ENCODE measurements around the gene PIGX. TPM values are rescaled to one million over a fixed set of nuclear protein-coding genes. Genes with fewer than 3 reads are reported as not detected.

PIGX gene
- 17.1 and 17.4 TPM in 2 replicates for total RNA-seq

GRCh38 chr3:196711838-196712513 is at the start of gene PIGX, which contains the start of gene CEP19:
Gene PIGX, plus strand, starts transcription at chr3:196712377.
Gene CEP19, minus strand, starts transcription at chr3:196712250. Its CDS starts 3,593 bp downstream, at chr3:196708657.
- peak; percentile 26 for DNase-seq (ENCODE audit: low read depth, low spot score)

DNA sequence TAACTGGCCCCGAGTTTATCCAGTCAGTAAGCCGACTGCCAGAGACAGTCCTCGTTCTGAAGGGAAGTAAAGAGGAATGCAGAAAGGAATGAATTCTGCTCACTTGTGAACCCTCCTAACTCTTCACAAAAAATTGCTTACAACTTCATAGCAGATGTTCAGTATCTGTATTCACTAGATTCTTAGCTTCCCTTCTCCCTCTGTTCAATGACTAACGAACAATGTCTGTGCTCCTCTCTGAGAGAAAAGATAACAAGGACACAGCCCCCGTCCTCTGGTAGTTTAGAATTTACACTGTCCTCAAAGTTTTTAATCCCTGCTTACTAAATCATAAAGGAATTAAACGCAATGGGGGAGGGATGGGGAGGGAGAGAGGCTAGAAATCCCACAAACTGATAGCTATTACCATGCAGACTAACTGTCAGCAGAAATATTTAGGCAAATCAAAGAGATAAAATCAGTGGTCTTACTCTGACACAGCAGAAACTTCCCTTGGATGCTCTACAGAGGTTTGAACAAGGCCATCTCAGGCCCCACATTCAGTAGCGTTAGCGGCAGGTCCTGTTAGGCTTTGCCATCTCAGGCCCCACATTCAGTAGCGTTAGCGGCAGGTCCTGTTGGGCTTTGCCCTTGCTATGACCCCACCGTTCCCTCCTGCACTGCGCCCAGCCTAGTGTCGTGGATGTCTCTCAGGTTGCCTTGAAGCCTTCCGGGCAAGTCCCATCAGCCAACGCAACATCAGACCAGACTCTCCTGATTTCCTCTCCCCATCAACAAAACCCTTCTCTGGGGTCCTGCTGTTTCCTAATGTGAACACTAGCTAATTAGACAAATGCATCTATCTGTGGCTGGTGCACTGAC is 49.2 kb upstream of the PIGX start:
- DNase-seq (ENCODE audit: low read depth, low spot score): no peak

- no peak for DNase-seq (ENCODE audit: low read depth, low spot score)
Observed at GRCh38 chr3:196666001-196666867, 45.9 kb upstream of the PIGX start.

DNA sequence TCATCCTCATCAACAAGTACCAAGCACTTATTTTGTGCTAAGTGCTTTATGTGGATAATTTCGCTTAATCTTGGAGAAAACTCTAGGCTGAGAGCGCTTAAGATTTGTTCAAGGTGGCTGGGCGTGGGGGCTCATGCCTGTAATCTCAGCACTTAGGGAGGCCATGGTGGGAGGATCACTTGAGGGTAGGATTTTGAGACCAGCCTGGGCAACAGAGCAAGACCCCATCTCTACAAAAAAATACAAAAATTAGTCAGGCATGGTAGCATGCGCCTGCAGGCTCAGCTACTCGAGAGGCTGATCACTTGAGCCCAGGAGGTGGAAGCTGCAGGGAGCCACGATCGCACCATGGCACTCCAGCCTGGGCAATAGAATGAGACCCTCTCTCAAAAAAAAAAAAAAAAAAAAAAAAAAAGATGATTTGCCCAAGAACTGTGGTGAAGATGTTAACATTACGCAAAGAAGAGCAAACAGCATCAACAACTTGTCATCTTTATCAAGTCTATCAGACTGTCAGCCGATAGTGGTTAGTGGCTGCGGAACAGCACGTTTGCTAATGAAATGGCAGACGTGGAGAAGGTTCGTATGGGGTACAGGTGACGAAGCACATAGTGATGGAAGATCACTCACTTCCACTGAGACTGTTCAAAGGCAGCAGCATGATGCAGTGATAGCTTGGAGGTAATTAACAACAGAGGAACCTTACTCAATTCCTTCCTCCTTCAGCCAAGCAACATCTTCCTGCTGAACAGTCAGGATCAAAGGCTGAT is 44.9 kb upstream of the PIGX start:
- DNase-seq (ENCODE audit: low read depth, low spot score): no peak

DNA sequence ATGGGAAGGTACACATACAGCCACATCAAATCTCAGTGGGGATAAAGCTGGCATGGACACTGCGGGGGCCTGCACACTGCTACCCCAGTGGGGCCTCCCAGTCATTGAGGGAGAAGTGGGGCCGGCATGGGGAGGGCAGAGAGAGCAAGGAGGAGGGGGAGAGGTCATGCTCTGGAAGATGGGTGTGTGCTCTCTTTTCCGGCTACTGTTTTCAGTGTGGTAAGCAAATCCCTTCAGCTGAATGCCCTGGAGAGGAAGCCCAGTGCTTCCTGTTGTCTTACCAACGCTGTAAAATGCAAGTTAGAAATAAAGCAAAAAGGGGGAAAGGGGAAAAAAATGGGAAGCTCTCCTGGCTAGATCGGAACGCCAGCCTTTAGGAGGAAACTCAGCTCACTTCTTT is 41.8 kb upstream of the PIGX start:
- no peak for DNase-seq (ENCODE audit: low read depth, low spot score)

DNA sequence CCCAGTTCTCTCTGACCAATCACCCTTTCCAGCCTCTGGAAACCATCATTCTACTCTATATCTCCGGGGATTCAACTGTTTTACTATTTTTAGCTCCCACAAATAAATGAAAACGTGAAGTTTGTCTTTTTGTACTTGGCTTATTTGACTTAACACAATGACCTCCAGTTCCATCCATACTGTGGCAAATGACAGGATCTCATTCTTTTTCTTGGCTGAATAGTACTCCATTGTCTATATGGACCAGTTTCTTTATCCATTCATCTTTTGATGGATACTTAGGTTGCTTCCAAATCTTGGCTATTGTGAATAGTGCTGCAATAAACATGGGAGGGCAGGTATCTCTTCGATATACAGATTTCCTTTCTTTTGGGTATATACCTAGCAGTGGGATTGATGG is 38.5 kb upstream of the PIGX start:
- no peak for DNase-seq (ENCODE audit: low read depth, low spot score)

- no peak for DNase-seq (ENCODE audit: low read depth, low spot score)
Observed at GRCh38 chr3:196677353-196677752, 34.8 kb upstream of the PIGX start.

DNA sequence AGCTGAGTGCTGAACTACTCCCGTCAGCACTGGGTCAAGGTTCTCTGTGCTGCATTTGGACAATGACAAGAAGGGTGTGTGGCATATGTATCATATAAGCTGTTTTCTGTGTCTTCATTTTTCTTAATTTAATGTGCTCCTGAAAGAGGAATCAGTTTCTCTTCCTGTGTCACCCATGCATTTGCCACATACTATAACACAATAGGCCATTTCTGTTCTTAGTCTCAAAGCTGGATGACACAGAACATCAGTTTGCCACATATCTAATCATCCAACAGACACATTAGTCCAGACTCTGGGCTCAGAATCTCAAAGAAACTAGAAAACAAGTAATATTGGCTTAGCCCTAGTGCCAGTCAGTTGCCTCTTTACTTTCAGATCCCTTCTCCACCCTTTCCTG is 34.2 kb upstream of the PIGX start:
- DNase-seq (ENCODE audit: low read depth, low spot score): no peak

DNA sequence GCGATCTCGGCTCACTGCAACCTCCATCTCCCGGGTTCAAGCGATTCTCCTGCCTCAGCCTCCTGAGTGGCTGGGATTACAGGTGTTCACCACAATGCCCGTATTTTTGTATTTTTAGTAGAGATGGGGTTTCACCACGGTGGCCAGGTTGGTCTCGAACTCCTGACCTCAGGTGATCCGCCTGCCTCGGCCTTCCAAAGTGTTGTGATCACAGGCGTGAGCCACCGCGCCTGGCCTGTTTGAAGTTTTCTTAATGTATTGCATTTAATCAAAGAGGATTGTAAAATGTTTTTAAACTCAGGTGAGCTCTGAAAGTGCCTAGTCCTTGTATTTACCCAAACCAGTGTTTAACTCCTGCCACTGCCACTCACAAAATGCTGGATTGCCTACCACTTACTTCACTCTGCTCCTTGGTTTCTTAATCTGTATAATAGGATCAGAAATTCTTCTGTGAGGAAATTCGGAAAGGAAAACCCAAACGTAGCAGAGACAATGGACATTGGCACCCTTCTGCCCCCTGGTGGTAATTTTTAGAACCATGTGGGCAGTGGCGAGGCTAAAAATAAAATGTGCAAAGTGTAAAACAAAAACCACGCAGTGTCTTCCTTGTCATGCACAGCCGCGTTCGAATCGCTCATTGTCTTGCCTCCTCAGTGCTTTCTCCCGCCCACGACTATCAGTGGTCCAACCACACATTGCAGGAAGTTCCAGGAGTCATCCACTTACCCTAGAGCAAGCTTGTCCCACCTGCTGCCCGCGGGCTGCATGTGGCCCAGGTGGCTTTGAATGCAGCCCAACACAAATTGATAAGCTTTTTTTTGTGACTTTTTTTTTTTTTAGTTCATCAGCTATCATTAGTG is 27.4 kb upstream of the PIGX start:
- DNase-seq (ENCODE audit: low read depth, low spot score): no peak

GRCh38 chr3:196686436-196686835 is 25.7 kb upstream of the PIGX start:
- DNase-seq (ENCODE audit: low read depth, low spot score): no peak

DNA sequence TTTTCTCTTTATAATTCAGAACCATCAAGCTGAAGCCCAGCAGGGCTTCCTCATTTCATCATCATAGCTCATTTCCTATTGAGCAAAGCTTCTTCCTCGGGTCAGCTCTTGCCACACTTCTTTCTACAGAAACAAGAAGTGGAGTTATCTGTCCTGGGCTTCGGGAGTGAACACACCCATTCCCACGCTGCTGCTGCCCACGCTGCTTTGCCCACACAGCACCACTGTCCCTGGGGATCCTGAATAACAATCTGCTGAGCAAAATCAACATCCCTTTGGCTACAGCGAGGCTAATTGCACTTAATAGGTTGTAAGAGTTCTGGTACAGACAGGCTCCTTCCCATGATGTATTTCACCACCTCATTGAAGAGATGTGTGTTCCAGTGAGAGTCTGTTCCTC is 23.8 kb upstream of the PIGX start:
- DNase-seq (ENCODE audit: low read depth, low spot score): no peak

DNA sequence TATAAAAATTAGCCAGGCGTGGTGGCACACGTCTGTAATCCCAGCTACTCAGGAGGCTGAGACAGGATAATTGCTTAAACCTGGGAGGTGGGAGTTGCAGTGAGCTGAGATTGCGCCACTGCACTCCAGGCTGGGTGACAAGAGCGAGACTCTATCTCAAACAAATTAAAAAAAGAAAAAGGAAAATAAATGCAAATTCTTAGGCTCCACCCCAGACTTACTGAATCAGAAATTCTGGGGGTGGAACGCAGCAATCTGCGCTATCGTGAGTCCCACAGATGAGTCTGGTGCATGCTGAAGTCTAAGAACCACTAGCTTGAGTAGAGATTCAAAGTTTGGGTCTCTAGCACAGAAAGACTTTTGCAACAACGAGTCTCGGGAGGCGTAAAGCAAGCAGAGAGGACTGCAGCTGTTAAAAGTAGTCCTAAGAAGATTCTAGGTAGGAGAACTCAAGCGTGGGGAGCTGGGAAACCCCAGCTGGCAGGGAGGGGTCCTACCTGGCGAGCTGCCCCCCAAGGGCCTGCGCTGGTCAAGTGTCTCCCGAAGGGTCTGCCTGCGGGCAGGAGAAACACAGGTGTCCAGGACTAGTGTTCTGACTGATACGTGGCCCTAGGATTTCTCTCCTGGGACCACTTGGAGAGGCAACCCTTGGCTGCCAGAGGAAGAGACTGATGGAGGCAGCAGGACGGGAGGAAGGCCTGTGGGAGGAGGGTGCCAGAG is 22.1 kb upstream of the PIGX start:
- no peak for DNase-seq (ENCODE audit: low read depth, low spot score)

DNA sequence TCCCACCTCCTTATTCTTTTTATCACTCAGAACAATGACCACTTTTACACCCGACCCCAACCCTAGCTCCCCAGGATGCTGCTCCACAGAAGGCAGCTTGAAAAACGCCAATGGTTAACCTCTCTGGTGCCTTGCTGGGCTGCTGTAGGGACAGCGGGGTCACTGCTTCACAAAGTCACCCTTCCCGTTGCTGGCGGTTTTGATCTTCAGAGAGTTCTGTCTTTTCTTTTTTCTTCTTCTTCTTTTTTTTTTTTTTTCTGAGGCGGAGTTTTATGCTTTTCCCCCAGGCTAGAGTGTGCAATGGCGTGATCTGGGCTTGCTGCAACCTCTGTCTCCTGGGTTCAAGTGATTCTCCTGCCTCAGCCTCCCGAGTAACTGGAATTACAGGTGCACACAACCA is 20.8 kb upstream of the PIGX start:
- no peak for DNase-seq (ENCODE audit: low read depth, low spot score)

GRCh38 chr3:196694202-196694638 is 18.0 kb upstream of the PIGX start:
- DNase-seq (ENCODE audit: low read depth, low spot score): no peak

- no peak for DNase-seq (ENCODE audit: low read depth, low spot score)
Observed at GRCh38 chr3:196694941-196695848, 17.0 kb upstream of the PIGX start.

GRCh38 chr3:196695849-196696226 is 16.3 kb upstream of the PIGX start:
- no peak for DNase-seq (ENCODE audit: low read depth, low spot score)

GRCh38 chr3:196697270-196697669 is 14.9 kb upstream of the PIGX start:
- DNase-seq (ENCODE audit: low read depth, low spot score): no peak

- DNase-seq (ENCODE audit: low read depth, low spot score): no peak
Observed at GRCh38 chr3:196699749-196700148, 12.4 kb upstream of the PIGX start.
